RWPE1 (cell line): ENCODE data around the gene ADAMTS17.

Experiments used
- CTCF ChIA-PET: fragments of 350-600 bp; sonication (Branson Sonifier 250); formaldehyde crosslinking; extraction: SDS; loops from one replicate; lab custom pipeline; 2021; lab: Yijun Ruan, JAX
- POLR2A ChIA-PET: fragments of 400-600 bp; formaldehyde crosslinking; extraction: SDS; loops from one replicate; lab custom pipeline; 2020; ENCODE audit warnings: antibody characterized with exemption; ENCODE audit not compliant: low non-redundant PET; lab: Yijun Ruan, JAX
- DNase-seq: peaks from one replicate; pipeline ENCODE4 v3.0.0; 2012; ENCODE audit warnings: low spot score
- H3K27ac ChIP-seq: fragments of 450-650 bp; 2 replicates; pipeline ENCODE4 v1.5.1; 2017
- CTCF ChIP-seq: fragments of 450-650 bp; conservative IDR thresholded peaks from 2 replicates; pipeline ENCODE4 v1.5.1; 2017; ENCODE audit warnings: low read depth, mild to moderate bottlenecking

The ADAMTS17 gene

DNA sequence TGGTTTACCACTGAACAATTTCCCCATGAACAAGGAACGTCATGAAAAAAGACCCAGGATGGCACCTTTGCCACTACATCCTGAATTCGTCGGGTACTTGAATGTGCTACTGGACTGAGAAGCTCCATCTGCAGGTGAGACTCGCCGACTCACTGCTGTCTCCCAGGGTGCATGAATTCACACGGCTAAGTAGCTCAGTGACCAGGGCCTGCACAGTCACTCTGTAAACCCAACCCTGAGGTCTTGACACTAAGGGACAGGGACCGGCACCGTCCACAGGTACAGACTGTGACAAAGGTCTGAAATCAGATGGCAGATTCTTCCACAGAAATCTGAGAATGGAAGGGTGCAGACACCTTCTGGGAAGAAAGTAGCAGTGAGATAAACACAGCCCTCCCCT, 187.4 kb downstream of the ADAMTS17 start:
- ChIA-PET POLR2A (no interaction called here), CTCF (no interaction called here)
- TF ChIP-seq CTCF = no peak
- DNase-seq = no peak
- H3K27ac ChIP-seq = no peak overlapping the region

DNA sequence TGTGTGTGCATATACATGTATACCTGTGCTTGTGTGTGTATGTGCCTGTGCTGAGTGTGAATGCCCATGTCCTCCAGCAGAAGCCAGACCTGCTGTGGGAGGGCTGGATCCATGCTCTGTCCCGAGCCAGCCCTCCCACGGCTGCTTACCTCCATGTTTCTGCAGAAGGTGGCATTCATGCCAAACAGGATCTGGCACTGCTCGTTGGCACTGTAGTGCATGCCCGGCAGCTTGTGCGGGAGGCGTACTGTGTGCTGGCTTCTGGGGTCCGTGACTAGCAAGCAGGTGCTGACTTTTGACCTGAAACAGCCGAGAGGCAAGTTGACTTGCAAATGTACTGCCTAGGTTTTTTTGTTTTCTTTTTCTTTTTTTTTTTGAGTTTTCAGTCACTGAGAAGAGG, 189.3 kb downstream of the ADAMTS17 start:
- no peak for TF ChIP-seq CTCF
- no peak for DNase-seq
- ChIA-PET CTCF (no interaction called here), POLR2A (no interaction called here)
- H3K27ac ChIP-seq = no peak overlapping the region

DNA sequence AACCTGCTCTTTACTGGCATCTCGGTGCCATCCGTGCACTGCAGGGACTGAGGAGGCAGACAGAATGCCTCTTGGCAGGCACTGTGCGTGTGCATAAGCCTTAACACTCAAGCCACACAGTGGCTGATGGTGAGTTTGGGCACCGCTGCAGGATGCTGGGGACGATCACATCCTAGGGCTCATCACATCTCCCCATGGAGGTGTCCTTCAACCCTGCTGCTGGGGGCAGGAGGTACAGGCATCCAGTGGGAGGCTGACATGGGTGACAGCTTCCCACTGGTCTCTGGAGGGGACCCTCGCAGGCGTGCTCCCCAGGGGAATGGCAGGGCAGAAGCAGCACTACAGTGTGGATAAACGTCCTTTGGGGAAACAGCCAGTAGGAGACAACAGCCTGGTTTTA, 190.9 kb downstream of the ADAMTS17 start:
- no peak for TF ChIP-seq CTCF
- ChIA-PET POLR2A (no interaction called here), CTCF (no interaction called here)
- no peak overlapping the region for H3K27ac ChIP-seq
- no peak for DNase-seq

GRCh38 chr15:100147828-100148227, 193.9 kb downstream of the ADAMTS17 start:
- CTCF ChIA-PET = no interaction called here
- H3K27ac ChIP-seq = no peak overlapping the region
- POLR2A ChIA-PET = no interaction called here
- DNase-seq = no peak
- no peak for TF ChIP-seq CTCF

- CTCF ChIA-PET = no interaction called here
- no peak for TF ChIP-seq CTCF
- POLR2A ChIA-PET = no interaction called here
- no peak for DNase-seq
- no peak overlapping the region for H3K27ac ChIP-seq
Observed at GRCh38 chr15:100143378-100143777, 198.4 kb downstream of the ADAMTS17 start.

DNA sequence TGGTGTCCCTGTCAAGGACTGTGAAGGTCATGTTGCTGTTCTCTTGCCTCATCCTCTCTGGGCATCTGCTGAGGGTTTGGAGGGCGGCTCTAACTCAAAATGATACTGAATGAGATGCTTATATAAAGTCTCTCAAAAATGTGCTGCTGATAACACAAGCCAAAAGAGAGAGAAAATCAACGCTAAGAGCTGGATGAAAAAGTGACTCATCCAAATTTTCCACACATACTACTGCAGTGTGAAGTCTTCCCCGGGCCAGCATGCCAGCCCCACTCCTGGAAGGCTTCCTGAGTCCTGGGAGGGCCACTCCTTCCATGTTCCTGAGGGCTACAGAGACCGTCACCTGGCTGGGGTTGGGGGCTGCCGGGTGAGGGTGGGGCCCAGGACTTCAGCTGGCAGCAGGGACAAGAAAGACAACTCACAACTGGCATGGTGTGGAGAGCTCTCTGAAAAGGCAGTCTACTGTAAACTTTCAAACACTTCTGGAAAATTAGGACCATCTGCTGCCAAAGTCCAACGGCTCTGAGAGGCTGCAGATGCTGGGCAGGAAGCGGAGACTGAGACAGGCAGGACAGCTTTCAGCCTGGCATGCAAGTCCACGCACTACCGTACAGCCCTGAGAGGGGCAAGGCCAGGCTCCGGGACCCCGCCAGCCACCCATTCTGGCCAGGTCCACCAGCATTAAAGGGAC, 200.3 kb downstream of the ADAMTS17 start:
- ChIA-PET CTCF (no interaction called here), POLR2A (no interaction called here)
- no peak for TF ChIP-seq CTCF
- no peak for DNase-seq
- H3K27ac ChIP-seq = no peak overlapping the region
